Measurements from ENCODE around the gene TDRD10.

The TDRD10 gene

GRCh38 chr1:154590756-154591155, 88.7 kb downstream of the TDRD10 start:
- no peak for DNase-seq
- peaks cover 98% of the 10 kb centered on the region for H3K36me3 ChIP-seq
- no peaks in the 10 kb centered on the region for H3K27me3 ChIP-seq (ENCODE audit: insufficient read depth, low read depth, severe bottlenecking)
- H3K4me3 ChIP-seq (ENCODE audit: low read depth, low read length), result no peak overlapping the region
- TF ChIP-seq CTCF (IDR thresholded peaks at IDR 0.05; ENCODE audit: low read depth, low read length), result no peak
- H3K27ac ChIP-seq, result no peak overlapping the region
- no peaks in the 10 kb centered on the region for H3K9me3 ChIP-seq (ENCODE audit: severe bottlenecking)

GRCh38 chr1:154591206-154591605, 89.2 kb downstream of the TDRD10 start:
- TF ChIP-seq CTCF (IDR thresholded peaks at IDR 0.05; ENCODE audit: low read depth, low read length), result no peak
- Histone ChIP-seq H3K27me3 (ENCODE audit: insufficient read depth, low read depth, severe bottlenecking) (no peaks in the 10 kb centered on the region), H3K9me3 (ENCODE audit: severe bottlenecking) (no peaks in the 10 kb centered on the region), H3K4me3 (ENCODE audit: low read depth, low read length) (no peak overlapping the region), H3K27ac (no peak overlapping the region), H3K36me3 (peaks cover 98% of the 10 kb centered on the region)
- DNase-seq, result no peak

- Histone ChIP-seq H3K27ac (no peak overlapping the region), H3K27me3 (ENCODE audit: insufficient read depth, low read depth, severe bottlenecking) (no peaks in the 10 kb centered on the region), H3K9me3 (ENCODE audit: severe bottlenecking) (no peaks in the 10 kb centered on the region), H3K36me3 (peaks cover 98% of the 10 kb centered on the region), H3K4me3 (ENCODE audit: low read depth, low read length) (no peak overlapping the region)
- no peak for DNase-seq
- TF ChIP-seq CTCF (IDR thresholded peaks at IDR 0.05; ENCODE audit: low read depth, low read length), result no peak
Observed at GRCh38 chr1:154593390-154593789, 91.4 kb downstream of the TDRD10 start.

GRCh38 chr1:154594811-154595210, 92.8 kb downstream of the TDRD10 start:
- no peaks in the 10 kb centered on the region for H3K27me3 ChIP-seq (ENCODE audit: insufficient read depth, low read depth, severe bottlenecking)
- H3K27ac ChIP-seq, result no peak overlapping the region
- no peaks in the 10 kb centered on the region for H3K9me3 ChIP-seq (ENCODE audit: severe bottlenecking)
- H3K4me3 ChIP-seq (ENCODE audit: low read depth, low read length), result no peak overlapping the region
- no peak for TF ChIP-seq CTCF (IDR thresholded peaks at IDR 0.05; ENCODE audit: low read depth, low read length)
- H3K36me3 ChIP-seq, result peaks cover 98% of the 10 kb centered on the region
- no peak for DNase-seq

GRCh38 chr1:154595621-154596020, 93.6 kb downstream of the TDRD10 start:
- Histone ChIP-seq H3K4me3 (ENCODE audit: low read depth, low read length) (no peak overlapping the region), H3K27ac (no peak overlapping the region), H3K9me3 (ENCODE audit: severe bottlenecking) (no peaks in the 10 kb centered on the region), H3K36me3 (peaks cover 97% of the 10 kb centered on the region), H3K27me3 (ENCODE audit: insufficient read depth, low read depth, severe bottlenecking) (no peaks in the 10 kb centered on the region)
- no peak for DNase-seq
- no peak for TF ChIP-seq CTCF (IDR thresholded peaks at IDR 0.05; ENCODE audit: low read depth, low read length)
